Skeletal muscle tissue (tissue), 4 donors: ENCODE results near the gene GJA5. TPM values are rescaled to one million over a fixed set of nuclear protein-coding genes. Genes with fewer than 3 reads are reported as not detected.

Experiments used
- H3K27ac ChIP-seq: one replicate; pipeline ENCODE4 v1.7.0; 2013; ENCODE audit warnings: mild to moderate bottlenecking, low read depth, low read length, inconsistent platforms
- H3K27me3 ChIP-seq, 3 donors: one replicate each; pipeline ENCODE4 v1.7.0; 2013; ENCODE audit warnings: low read length in 3 of 3; ENCODE audit not compliant: control insufficient read depth in 3 of 3, insufficient read depth in 3 of 3
- H3K36me3 ChIP-seq, 3 donors: one replicate each; pipeline ENCODE4 v1.7.0; 2013; ENCODE audit warnings: low read length in 3 of 3; ENCODE audit not compliant: control insufficient read depth in 3 of 3, insufficient read depth in 3 of 3
- H3K4me1 ChIP-seq, 3 donors: one replicate each; pipeline ENCODE4 v1.7.0; 2013; ENCODE audit warnings: low read length in 3 of 3, mild to moderate bottlenecking in 3 of 3; ENCODE audit not compliant: control insufficient read depth in 3 of 3, insufficient read depth in 3 of 3
- H3K4me3 ChIP-seq, 3 donors: one replicate each; pipeline ENCODE4 v1.7.0; 2013; ENCODE audit warnings: low read length in 3 of 3
- H3K9ac ChIP-seq, 3 donors: one replicate each; pipeline ENCODE4 v1.7.0; 2013; ENCODE audit warnings: low read length in 3 of 3, mild to moderate bottlenecking in 3 of 3, moderate library complexity in 2 of 3, low read depth in 1 of 3
- H3K9me3 ChIP-seq, 3 donors: one replicate each; pipeline ENCODE4 v1.7.0; 2013; ENCODE audit warnings: low read length in 3 of 3; ENCODE audit not compliant: control insufficient read depth in 3 of 3
- total RNA-seq: library from RNA; depleted of rRNA; stranded (reverse); fragments of >200 nt; gene quantifications from one replicate; pipeline ENCODE4 v1.2.3, GENCODE V29; 2014
- donor health status: Osteomylitis.

The GJA5 gene
- total RNA-seq, 1 donor from 2014 or later, result 13.0 TPM

GRCh38 chr1:147751346-147751745, 9.1 kb downstream of the GJA5 start:
- Histone ChIP-seq H3K36me3 (no peaks in the 10 kb centered on the region), H3K27ac (no peak overlapping the region), H3K27me3 (no peaks in the 10 kb centered on the region), H3K9me3 (no peaks in the 10 kb centered on the region), H3K9ac (peak overlapping the region in 1 of 3 donors; percentile 21), H3K4me1 (peaks cover 0 to 3% (median 0%) of the 10 kb centered on the region in 3 donors), H3K4me3 (no peak overlapping the region)

GRCh38 chr1:147750618-147751217, 9.7 kb downstream of the GJA5 start:
- Histone ChIP-seq H3K4me1 (peaks cover 0 to 3% (median 0%) of the 10 kb centered on the region in 3 donors), H3K27me3 (no peaks in the 10 kb centered on the region), H3K9me3 (no peaks in the 10 kb centered on the region), H3K9ac (peak overlapping the region in 1 of 3 donors; percentile 21), H3K36me3 (no peaks in the 10 kb centered on the region), H3K27ac (no peak overlapping the region), H3K4me3 (no peak overlapping the region)

- no peak overlapping the region for H3K4me3 ChIP-seq
- H3K27me3 ChIP-seq, result no peaks in the 10 kb centered on the region
- no peaks in the 10 kb centered on the region for H3K36me3 ChIP-seq
- H3K9ac ChIP-seq, result no peak overlapping the region
- H3K9me3 ChIP-seq, result no peaks in the 10 kb centered on the region
- H3K27ac ChIP-seq, result no peak overlapping the region
- H3K4me1 ChIP-seq, result peaks cover 0 to 3% (median 0%) of the 10 kb centered on the region in 3 donors
Observed at GRCh38 chr1:147749792-147750191, 10.6 kb downstream of the GJA5 start.

GRCh38 chr1:147748676-147749350, 11.6 kb downstream of the GJA5 start:
- Histone ChIP-seq H3K27me3 (no peaks in the 10 kb centered on the region), H3K4me1 (peaks cover 0 to 3% (median 0%) of the 10 kb centered on the region in 3 donors), H3K27ac (no peak overlapping the region), H3K4me3 (no peak overlapping the region), H3K36me3 (no peaks in the 10 kb centered on the region), H3K9me3 (no peaks in the 10 kb centered on the region), H3K9ac (no peak overlapping the region)

GRCh38 chr1:147747966-147748365, 12.4 kb downstream of the GJA5 start:
- no peaks in the 10 kb centered on the region for H3K9me3 ChIP-seq
- H3K9ac ChIP-seq, result no peak overlapping the region
- H3K4me3 ChIP-seq, result no peak overlapping the region
- no peaks in the 10 kb centered on the region for H3K36me3 ChIP-seq
- no peaks in the 10 kb centered on the region for H3K27me3 ChIP-seq
- H3K4me1 ChIP-seq, result peaks cover 0 to 1% (median 0%) of the 10 kb centered on the region in 3 donors
- no peak overlapping the region for H3K27ac ChIP-seq

- H3K27ac ChIP-seq, result no peak overlapping the region
- no peak overlapping the region for H3K4me3 ChIP-seq
- no peaks in the 10 kb centered on the region for H3K27me3 ChIP-seq
- no peaks in the 10 kb centered on the region for H3K4me1 ChIP-seq
- no peak overlapping the region for H3K9ac ChIP-seq
- no peaks in the 10 kb centered on the region for H3K9me3 ChIP-seq
- H3K36me3 ChIP-seq, result no peaks in the 10 kb centered on the region
Observed at GRCh38 chr1:147745271-147745670, 15.1 kb downstream of the GJA5 start.

- Histone ChIP-seq H3K4me1 (no peaks in the 10 kb centered on the region), H3K27me3 (no peaks in the 10 kb centered on the region), H3K36me3 (no peaks in the 10 kb centered on the region), H3K9me3 (no peaks in the 10 kb centered on the region), H3K9ac (no peak overlapping the region), H3K4me3 (no peak overlapping the region), H3K27ac (no peak overlapping the region)
Observed at GRCh38 chr1:147741065-147741464, 19.3 kb downstream of the GJA5 start.

- Histone ChIP-seq H3K27ac (no peak overlapping the region), H3K27me3 (no peaks in the 10 kb centered on the region), H3K4me1 (no peaks in the 10 kb centered on the region), H3K36me3 (no peaks in the 10 kb centered on the region), H3K9me3 (no peaks in the 10 kb centered on the region), H3K4me3 (no peak overlapping the region), H3K9ac (no peak overlapping the region)
Observed at GRCh38 chr1:147740391-147740790, 20.0 kb downstream of the GJA5 start.

GRCh38 chr1:147738739-147739476, 21.5 kb downstream of the GJA5 start:
- Histone ChIP-seq H3K9ac (no peak overlapping the region), H3K4me3 (no peak overlapping the region)

GRCh38 chr1:147738129-147738528, 22.3 kb downstream of the GJA5 start:
- Histone ChIP-seq H3K4me1 (no peaks in the 10 kb centered on the region), H3K27me3 (no peaks in the 10 kb centered on the region), H3K9ac (no peak overlapping the region), H3K9me3 (no peaks in the 10 kb centered on the region), H3K27ac (no peak overlapping the region), H3K36me3 (no peaks in the 10 kb centered on the region), H3K4me3 (no peak overlapping the region)

More at GRCh38 chr1:147738739-147739476, 21.5 kb downstream of the GJA5 start:
- no peak overlapping the region for H3K27ac ChIP-seq
- no peaks in the 10 kb centered on the region for H3K36me3 ChIP-seq
- H3K9me3 ChIP-seq, result no peaks in the 10 kb centered on the region
- no peaks in the 10 kb centered on the region for H3K4me1 ChIP-seq
- H3K27me3 ChIP-seq, result no peaks in the 10 kb centered on the region
